DND-41 (cell line): ENCODE measurements around the gene POLA1.

Experiments
- ATAC-seq: fragments of 200-7000 bp; cut with Tn5 transposase; 3 replicates; pipeline ENCODE4 v1.9.1; 2021; ENCODE audit warnings: low read depth; ENCODE audit not compliant: insufficient read depth
- DNase-seq: peaks from one replicate; pipeline ENCODE4 v3.0.0-alpha.2; 2020
- H2AFZ ChIP-seq: 2 replicates; pipeline ENCODE4 v1.6.0; 2012; ENCODE audit warnings: low read depth, low read length
- H3K27ac ChIP-seq: 2 replicates; pipeline ENCODE4 v1.5.1; 2012; ENCODE audit warnings: low read length, inconsistent platforms
- H3K27me3 ChIP-seq: fragments of 200-600 bp; sonication (generic); 2 replicates; pipeline ENCODE4 v1.6.0; 2012; ENCODE audit warnings: low read length, mild to moderate bottlenecking, inconsistent platforms; ENCODE audit not compliant: insufficient read depth, poor library complexity
- H3K36me3 ChIP-seq: 2 replicates; pipeline ENCODE4 v1.5.1; 2012; ENCODE audit warnings: low read length, inconsistent platforms; ENCODE audit not compliant: insufficient read depth
- H3K4me1 ChIP-seq: 2 replicates; pipeline ENCODE4 v1.5.1; 2012; ENCODE audit warnings: mild to moderate bottlenecking, low read length; ENCODE audit not compliant: insufficient read depth
- H3K4me2 ChIP-seq: 2 replicates; pipeline ENCODE4 v1.6.0; 2012; ENCODE audit warnings: mild to moderate bottlenecking, moderate library complexity, low read length, inconsistent platforms; ENCODE audit not compliant: insufficient read depth
- H3K4me3 ChIP-seq, 2 experiments: fragments of 200-600 bp in 1 of 2; shearing (Covaris generic) in 1 of 2; 2 replicates each; pipeline ENCODE4 v1.5.1; 2012 to 2016; ENCODE audit warnings: inconsistent platforms in 2 of 2, low read length in 2 of 2, mild to moderate bottlenecking in 2 of 2, low read depth in 1 of 2, moderate library complexity in 1 of 2
- H3K79me2 ChIP-seq: 2 replicates; pipeline ENCODE4 v1.6.0; 2012; ENCODE audit warnings: low read length, inconsistent platforms; ENCODE audit not compliant: insufficient read depth
- H3K9ac ChIP-seq: 2 replicates; pipeline ENCODE4 v1.6.0; 2012; ENCODE audit warnings: low read depth, mild to moderate bottlenecking, inconsistent platforms, low read length, moderate library complexity
- H3K9me3 ChIP-seq: 2 replicates; pipeline ENCODE4 v1.5.1; 2012; ENCODE audit warnings: low read length, moderate library complexity, mild to moderate bottlenecking, inconsistent platforms; ENCODE audit not compliant: insufficient read depth, severe bottlenecking
- H4K20me1 ChIP-seq: 2 replicates; pipeline ENCODE4 v1.6.0; 2012; ENCODE audit warnings: low read length; ENCODE audit not compliant: insufficient read depth
- CTCF ChIP-seq: IDR thresholded peaks from 2 replicates; pipeline ENCODE4 v1.5.1; 2012; ENCODE audit warnings: borderline replicate concordance, low read length, moderate library complexity, mild to moderate bottlenecking; ENCODE audit not compliant: poor library complexity, severe bottlenecking; ENCODE audit errors: extremely low read depth
- EZH2 ChIP-seq: IDR thresholded peaks from 3 replicates; pipeline ENCODE4 v1.6.1; 2012; ENCODE audit warnings: borderline replicate concordance, low read depth, mild to moderate bottlenecking, moderate library complexity, low read length, inconsistent platforms; ENCODE audit not compliant: severe bottlenecking

POLA1 gene

GRCh38 chrX:24702362-24703184 lies 8.9 kb downstream of the POLA1 start:
- peaks cover 71% of the 10 kb centered on the region for H3K36me3 ChIP-seq
- no peaks in the 10 kb centered on the region for H3K27me3 ChIP-seq
- H3K27ac ChIP-seq = no peak overlapping the region
- H3K9me3 ChIP-seq = no peaks in the 10 kb centered on the region
- no peak overlapping the region for H3K9ac ChIP-seq
- DNase-seq (no peak), ATAC-seq (no peak)
- TF ChIP-seq CTCF (no peak), EZH2 (no peak)
- peaks cover 14% of the 10 kb centered on the region; the same call in 1 of the 2 replicates for H4K20me1 ChIP-seq
- H3K4me3 ChIP-seq = no peak overlapping the region
- peaks cover 70% of the 10 kb centered on the region for H3K79me2 ChIP-seq
- H2AFZ ChIP-seq = no peak overlapping the region
- H3K4me1 ChIP-seq = no peaks in the 10 kb centered on the region
- no peak overlapping the region for H3K4me2 ChIP-seq

- Histone ChIP-seq H3K9ac (no peak overlapping the region), H3K79me2 (peaks cover 64% of the 10 kb centered on the region), H3K36me3 (peaks cover 76% of the 10 kb centered on the region), H3K4me2 (no peak overlapping the region), H3K27ac (no peak overlapping the region), H3K4me3 (no peak overlapping the region), H3K4me1 (no peaks in the 10 kb centered on the region), H2AFZ (no peak overlapping the region), H3K27me3 (no peaks in the 10 kb centered on the region), H3K9me3 (no peaks in the 10 kb centered on the region), H4K20me1 (peaks cover 14% of the 10 kb centered on the region; the same call in 1 of the 2 replicates)
- no peak for TF ChIP-seq EZH2
- no peak for TF ChIP-seq CTCF
- ATAC-seq (no peak), DNase-seq (no peak)
Measured at GRCh38 chrX:24703185-24703494, 9.4 kb downstream of the POLA1 start.

DNA sequence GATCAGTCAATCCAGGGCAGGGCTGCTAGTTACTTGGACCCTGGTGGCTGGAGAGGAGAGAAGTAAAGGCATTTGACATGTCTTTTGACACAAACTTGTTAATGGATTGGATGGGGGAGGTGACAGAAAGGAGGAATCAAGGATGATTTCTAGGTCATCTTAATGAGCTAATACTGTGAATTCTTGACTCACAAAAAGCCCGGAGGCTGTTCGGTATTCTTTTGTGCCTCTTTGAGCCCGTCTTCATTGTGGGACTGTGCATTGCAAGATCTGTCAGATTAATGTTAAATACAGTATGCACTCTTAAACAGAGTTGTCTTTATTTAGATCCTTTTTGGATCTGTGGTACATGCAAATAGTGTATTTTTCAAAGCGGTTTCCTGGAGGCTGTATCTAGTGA lies 25.1 kb downstream of the POLA1 start:
- Histone ChIP-seq H2AFZ (no peak overlapping the region), H3K9ac (no peak overlapping the region), H4K20me1 (peaks cover 8% of the 10 kb centered on the region), H3K4me3 (no peak overlapping the region), H3K4me2 (no peak overlapping the region), H3K27ac (no peak overlapping the region), H3K79me2 (peaks cover 21% of the 10 kb centered on the region; the same call in 1 of the 2 replicates), H3K36me3 (peaks cover 87% of the 10 kb centered on the region), H3K27me3 (no peaks in the 10 kb centered on the region), H3K9me3 (no peaks in the 10 kb centered on the region), H3K4me1 (no peaks in the 10 kb centered on the region)
- ATAC-seq (no peak), DNase-seq (no peak)
- no peak for TF ChIP-seq CTCF
- TF ChIP-seq EZH2 = no peak
